ENCODE measurements around the gene SYT1. TPM values are rescaled to one million over a fixed set of nuclear protein-coding genes. Genes with fewer than 3 reads are reported as not detected.

The SYT1 gene
- total RNA-seq, 1 donor from 2014 or later = 0.37 TPM

GRCh38 chr12:78865516-78865915, 942 bp downstream of the SYT1 start:
- peaks cover 18% of the 10 kb centered on the region for H3K4me1 Mint-ChIP-seq (ENCODE audit: low read depth)
- peaks cover 58% of the 10 kb centered on the region for H3K27me3 Mint-ChIP-seq (ENCODE audit: low read depth)
- no peak overlapping the region for H3K27ac Mint-ChIP-seq (ENCODE audit: unreplicated experiment)
- H3K4me3 Mint-ChIP-seq (ENCODE audit: unreplicated experiment) = no peak overlapping the region
- no peak for TF ChIP-seq CTCF (IDR thresholded peaks at IDR 0.05)
- no peaks in the 10 kb centered on the region for H3K9me3 Mint-ChIP-seq (ENCODE audit: low read depth)
- DNase-seq (ENCODE audit: low spot score) = no peak
- H3K36me3 Mint-ChIP-seq (ENCODE audit: low read depth) = no peaks in the 10 kb centered on the region

- H3K4me3 Mint-ChIP-seq (ENCODE audit: unreplicated experiment) = no peak overlapping the region
- H3K36me3 Mint-ChIP-seq (ENCODE audit: low read depth) = no peaks in the 10 kb centered on the region
- no peak for TF ChIP-seq CTCF (IDR thresholded peaks at IDR 0.05)
- no peaks in the 10 kb centered on the region for H3K9me3 Mint-ChIP-seq (ENCODE audit: low read depth)
- H3K27me3 Mint-ChIP-seq (ENCODE audit: low read depth) = peaks cover 59% of the 10 kb centered on the region
- H3K4me1 Mint-ChIP-seq (ENCODE audit: low read depth) = peaks cover 18% of the 10 kb centered on the region
- no peak for DNase-seq (ENCODE audit: low spot score)
- H3K27ac Mint-ChIP-seq (ENCODE audit: unreplicated experiment) = no peak overlapping the region
Observed at GRCh38 chr12:78866518-78866917, 1.9 kb downstream of the SYT1 start.

- Mint-ChIP-seq H3K4me1 (ENCODE audit: low read depth) (no peaks in the 10 kb centered on the region), H3K4me3 (ENCODE audit: unreplicated experiment) (no peak overlapping the region), H3K36me3 (ENCODE audit: low read depth) (no peaks in the 10 kb centered on the region), H3K9me3 (ENCODE audit: low read depth) (no peaks in the 10 kb centered on the region), H3K27ac (ENCODE audit: unreplicated experiment) (no peak overlapping the region), H3K27me3 (ENCODE audit: low read depth) (peaks cover 41% of the 10 kb centered on the region)
- no peak for DNase-seq (ENCODE audit: low spot score)
- TF ChIP-seq CTCF (IDR thresholded peaks at IDR 0.05) = no peak
Observed at GRCh38 chr12:78870539-78870938, 6.0 kb downstream of the SYT1 start.

- Mint-ChIP-seq H3K9me3 (ENCODE audit: low read depth) (no peaks in the 10 kb centered on the region), H3K4me3 (ENCODE audit: unreplicated experiment) (no peak overlapping the region), H3K4me1 (ENCODE audit: low read depth) (no peaks in the 10 kb centered on the region), H3K27me3 (ENCODE audit: low read depth) (peaks cover 34% of the 10 kb centered on the region), H3K36me3 (ENCODE audit: low read depth) (no peaks in the 10 kb centered on the region), H3K27ac (ENCODE audit: unreplicated experiment) (no peak overlapping the region)
- no peak for DNase-seq (ENCODE audit: low spot score)
- TF ChIP-seq CTCF (IDR thresholded peaks at IDR 0.05) = no peak
Observed at GRCh38 chr12:78871566-78871965, 7.0 kb downstream of the SYT1 start.

- Mint-ChIP-seq H3K27me3 (ENCODE audit: low read depth) (peaks cover 26% of the 10 kb centered on the region), H3K4me3 (ENCODE audit: unreplicated experiment) (no peak overlapping the region), H3K36me3 (ENCODE audit: low read depth) (no peaks in the 10 kb centered on the region), H3K4me1 (ENCODE audit: low read depth) (no peaks in the 10 kb centered on the region), H3K9me3 (ENCODE audit: low read depth) (no peaks in the 10 kb centered on the region), H3K27ac (ENCODE audit: unreplicated experiment) (no peak overlapping the region)
- no peak for DNase-seq (ENCODE audit: low spot score)
- TF ChIP-seq CTCF (IDR thresholded peaks at IDR 0.05) = no peak
Observed at GRCh38 chr12:78878459-78878858, 13.9 kb downstream of the SYT1 start.
